SK-N-SH treated with all-trans-retinoic acid at 6 μM for 48 hours (cell line): ENCODE results near the gene CALM3.

Experiments
- ATAC-seq: fragments of 200-7000 bp; cut with Tn5 transposase; 3 replicates; pipeline ENCODE4 v1.9.1; 2020; ENCODE audit warnings: mild to moderate bottlenecking, moderate library complexity
- ARNTL ChIP-seq: fragments of 450-650 bp; formaldehyde crosslinking; IDR thresholded peaks from 2 replicates; pipeline ENCODE4 v1.5.0; 2020; ENCODE audit warnings: low read depth, mild to moderate bottlenecking, moderate library complexity, borderline replicate concordance
- BACH2 ChIP-seq: fragments of 250-450 bp; sonication (Bioruptor Pico); IDR thresholded peaks from 2 replicates; pipeline ENCODE4 v1.9.0; 2021; ENCODE audit warnings: mild to moderate bottlenecking, borderline replicate concordance
- CREB5 ChIP-seq: fragments of 250-450 bp; sonication (Bioruptor Pico); IDR thresholded peaks from 2 replicates; pipeline ENCODE4 v1.5.1; 2020; ENCODE audit warnings: low read depth, mild to moderate bottlenecking, moderate library complexity
- CSDC2 ChIP-seq: fragments of 250-450 bp; sonication (Bioruptor Pico); IDR thresholded peaks from 2 replicates; pipeline ENCODE4 v1.5.0; 2020; ENCODE audit warnings: mild to moderate bottlenecking, moderate library complexity
- ESRRG ChIP-seq: fragments of 250-450 bp; sonication (Bioruptor Pico); IDR thresholded peaks from 2 replicates; pipeline ENCODE4 v1.6.1; 2021; ENCODE audit warnings: mild to moderate bottlenecking
- GLIS3 ChIP-seq: fragments of 250-450 bp; sonication (Bioruptor Pico); IDR thresholded peaks from 2 replicates; pipeline ENCODE4 v1.5.0; 2020; ENCODE audit warnings: mild to moderate bottlenecking, moderate library complexity
- POU6F1 ChIP-seq: fragments of 250-450 bp; sonication (Bioruptor Pico); IDR thresholded peaks from 2 replicates; pipeline ENCODE4 v1.8.0; 2021; ENCODE audit warnings: low read depth, mild to moderate bottlenecking, moderate library complexity, borderline replicate concordance
- PPARA ChIP-seq: fragments of 250-450 bp; sonication (Bioruptor Pico); IDR thresholded peaks from 2 replicates; pipeline ENCODE4 v1.5.0; 2020; ENCODE audit warnings: mild to moderate bottlenecking, borderline replicate concordance
- RARB ChIP-seq: fragments of 250-450 bp; sonication (Bioruptor Pico); IDR thresholded peaks from 2 replicates; pipeline ENCODE4 v1.8.0; 2021; ENCODE audit warnings: mild to moderate bottlenecking, moderate library complexity
- SNAI2 ChIP-seq: fragments of 250-450 bp; sonication (Bioruptor Pico); IDR thresholded peaks from 2 replicates; pipeline ENCODE4 v1.5.0; 2020; ENCODE audit warnings: mild to moderate bottlenecking, moderate library complexity
- TCF4 ChIP-seq: fragments of 250-450 bp; sonication (Bioruptor Pico); IDR thresholded peaks from 2 replicates; pipeline ENCODE4 v1.8.0; 2021; ENCODE audit warnings: mild to moderate bottlenecking, moderate library complexity, borderline replicate concordance
- TOX ChIP-seq: fragments of 250-450 bp; sonication (Bioruptor Pico); IDR thresholded peaks from 2 replicates; pipeline ENCODE4 v1.8.0; 2021; ENCODE audit warnings: mild to moderate bottlenecking, moderate library complexity, borderline replicate concordance
- ZC3H10 ChIP-seq: fragments of 250-450 bp; sonication (Bioruptor Pico); IDR thresholded peaks from 2 replicates; pipeline ENCODE4 v1.5.1; 2021; ENCODE audit warnings: mild to moderate bottlenecking, moderate library complexity
- ZFP3 ChIP-seq: fragments of 250-450 bp; sonication (Bioruptor Pico); IDR thresholded peaks from 2 replicates; pipeline ENCODE4 v1.5.0; 2020; ENCODE audit warnings: mild to moderate bottlenecking, moderate library complexity
- ZFP30 ChIP-seq: fragments of 450-650 bp; formaldehyde crosslinking; IDR thresholded peaks from 2 replicates; pipeline ENCODE4 v1.5.0; 2022; ENCODE audit warnings: mild to moderate bottlenecking, moderate library complexity
- ZNF70 ChIP-seq: fragments of 450-650 bp; formaldehyde crosslinking; IDR thresholded peaks from 2 replicates; pipeline ENCODE4 v1.5.0; 2020; ENCODE audit warnings: mild to moderate bottlenecking, moderate library complexity
- ZNF8 ChIP-seq: fragments of 450-650 bp; formaldehyde crosslinking; IDR thresholded peaks from 2 replicates; pipeline ENCODE4 v1.5.0; 2020; ENCODE audit warnings: mild to moderate bottlenecking, moderate library complexity
- TF ChIP-seq, protein P1 (sequence below): fragments of 250-450 bp; sonication (Bioruptor Pico); IDR thresholded peaks from 2 replicates; pipeline ENCODE4 v1.5.0; 2020; ENCODE audit warnings: mild to moderate bottlenecking, moderate library complexity

Gene CALM3

DNA sequence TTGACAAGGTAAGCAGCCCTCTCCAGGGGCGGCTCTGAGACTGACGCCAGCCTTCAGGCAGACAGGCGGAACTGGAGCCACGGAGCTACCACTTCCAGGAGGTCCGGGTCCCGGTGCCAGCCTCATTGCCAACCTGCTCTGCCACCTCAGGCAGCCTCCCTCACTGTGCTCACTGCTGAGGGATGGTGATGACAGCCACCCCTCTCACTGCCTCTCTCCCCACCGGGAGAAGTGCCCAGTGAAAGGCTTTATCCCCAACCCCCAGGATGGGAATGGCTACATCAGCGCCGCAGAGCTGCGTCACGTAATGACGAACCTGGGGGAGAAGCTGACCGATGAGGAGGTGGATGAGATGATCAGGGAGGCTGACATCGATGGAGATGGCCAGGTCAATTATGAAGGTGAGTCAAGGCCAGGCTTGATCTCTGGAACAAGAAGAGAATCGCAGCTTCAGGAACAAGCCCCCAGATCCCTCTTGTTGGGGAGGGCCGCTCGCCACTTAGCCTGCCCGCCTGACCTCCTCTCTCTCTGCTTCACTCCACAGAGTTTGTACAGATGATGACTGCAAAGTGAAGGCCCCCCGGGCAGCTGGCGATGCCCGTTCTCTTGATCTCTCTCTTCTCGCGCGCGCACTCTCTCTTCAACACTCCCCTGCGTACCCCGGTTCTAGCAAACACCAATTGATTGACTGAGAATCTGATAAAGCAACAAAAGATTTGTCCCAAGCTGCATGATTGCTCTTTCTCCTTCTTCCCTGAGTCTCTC is 7.6 kb downstream of the CALM3 start:
- TF ChIP-seq TOX (CRISPR knock-in tag) (no peak), ZNF70 (CRISPR knock-in tag) (no peak), ZC3H10 (CRISPR knock-in tag) (no peak), POU6F1 (CRISPR knock-in tag) (no peak)

DNA sequence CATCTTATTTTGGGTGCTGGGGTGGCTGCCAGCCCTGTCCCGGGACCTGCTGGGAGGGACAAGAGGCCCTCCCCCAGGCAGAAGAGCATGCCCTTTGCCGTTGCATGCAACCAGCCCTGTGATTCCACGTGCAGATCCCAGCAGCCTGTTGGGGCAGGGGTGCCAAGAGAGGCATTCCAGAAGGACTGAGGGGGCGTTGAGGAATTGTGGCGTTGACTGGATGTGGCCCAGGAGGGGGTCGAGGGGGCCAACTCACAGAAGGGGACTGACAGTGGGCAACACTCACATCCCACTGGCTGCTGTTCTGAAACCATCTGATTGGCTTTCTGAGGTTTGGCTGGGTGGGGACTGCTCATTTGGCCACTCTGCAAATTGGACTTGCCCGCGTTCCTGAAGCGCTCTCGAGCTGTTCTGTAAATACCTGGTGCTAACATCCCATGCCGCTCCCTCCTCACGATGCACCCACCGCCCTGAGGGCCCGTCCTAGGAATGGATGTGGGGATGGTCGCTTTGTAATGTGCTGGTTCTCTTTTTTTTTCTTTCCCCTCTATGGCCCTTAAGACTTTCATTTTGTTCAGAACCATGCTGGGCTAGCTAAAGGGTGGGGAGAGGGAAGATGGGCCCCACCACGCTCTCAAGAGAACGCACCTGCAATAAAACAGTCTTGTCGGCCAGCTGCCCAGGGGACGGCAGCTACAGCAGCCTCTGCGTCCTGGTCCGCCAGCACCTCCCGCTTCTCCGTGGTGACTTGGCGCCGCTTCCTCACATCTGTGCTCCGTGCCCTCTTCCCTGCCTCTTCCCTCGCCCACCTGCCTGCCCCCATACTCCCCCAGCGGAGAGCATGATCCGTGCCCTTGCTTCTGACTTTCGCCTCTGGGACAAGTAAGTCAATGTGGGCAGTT is 8.6 kb downstream of the CALM3 start:
- no peak for TF ChIP-seq SNAI2
- ATAC-seq, result no peak

More for the DNA sequence above, 7.6 kb downstream of the CALM3 start:
- ATAC-seq, result no peak

DNA sequence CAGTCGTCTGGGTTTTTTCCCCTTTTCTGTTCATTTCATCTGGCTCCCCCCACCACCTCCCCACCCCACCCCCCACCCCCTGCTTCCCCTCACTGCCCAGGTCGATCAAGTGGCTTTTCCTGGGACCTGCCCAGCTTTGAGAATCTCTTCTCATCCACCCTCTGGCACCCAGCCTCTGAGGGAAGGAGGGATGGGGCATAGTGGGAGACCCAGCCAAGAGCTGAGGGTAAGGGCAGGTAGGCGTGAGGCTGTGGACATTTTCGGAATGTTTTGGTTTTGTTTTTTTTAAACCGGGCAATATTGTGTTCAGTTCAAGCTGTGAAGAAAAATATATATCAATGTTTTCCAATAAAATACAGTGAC is 9.3 kb downstream of the CALM3 start:
- no peak for TF ChIP-seq BACH2
- no peak for TF ChIP-seq GLIS3 (CRISPR knock-in tag)
- TF ChIP-seq ARNTL (CRISPR knock-in tag), result no peak
- no peak for TF ChIP-seq RARB (CRISPR knock-in tag)
- no peak for TF ChIP-seq POU6F1 (CRISPR knock-in tag)
- no peak for TF ChIP-seq ZNF70 (CRISPR knock-in tag)
- TF ChIP-seq ZFP30, result no peak
- no peak for TF ChIP-seq ESRRG (CRISPR knock-in tag)
- no peak for TF ChIP-seq TCF4 (CRISPR knock-in tag)
- TF ChIP-seq ZNF8 (CRISPR knock-in tag), result no peak
- TF ChIP-seq TOX (CRISPR knock-in tag), result no peak
- no peak for ATAC-seq

- no peak for TF ChIP-seq ZFP30
- no peak for TF ChIP-seq TOX (CRISPR knock-in tag)
- TF ChIP-seq ZFP3 (CRISPR knock-in tag), result no peak
- no peak for TF ChIP-seq CSDC2 (CRISPR knock-in tag)
- TF ChIP-seq, protein P1, sequence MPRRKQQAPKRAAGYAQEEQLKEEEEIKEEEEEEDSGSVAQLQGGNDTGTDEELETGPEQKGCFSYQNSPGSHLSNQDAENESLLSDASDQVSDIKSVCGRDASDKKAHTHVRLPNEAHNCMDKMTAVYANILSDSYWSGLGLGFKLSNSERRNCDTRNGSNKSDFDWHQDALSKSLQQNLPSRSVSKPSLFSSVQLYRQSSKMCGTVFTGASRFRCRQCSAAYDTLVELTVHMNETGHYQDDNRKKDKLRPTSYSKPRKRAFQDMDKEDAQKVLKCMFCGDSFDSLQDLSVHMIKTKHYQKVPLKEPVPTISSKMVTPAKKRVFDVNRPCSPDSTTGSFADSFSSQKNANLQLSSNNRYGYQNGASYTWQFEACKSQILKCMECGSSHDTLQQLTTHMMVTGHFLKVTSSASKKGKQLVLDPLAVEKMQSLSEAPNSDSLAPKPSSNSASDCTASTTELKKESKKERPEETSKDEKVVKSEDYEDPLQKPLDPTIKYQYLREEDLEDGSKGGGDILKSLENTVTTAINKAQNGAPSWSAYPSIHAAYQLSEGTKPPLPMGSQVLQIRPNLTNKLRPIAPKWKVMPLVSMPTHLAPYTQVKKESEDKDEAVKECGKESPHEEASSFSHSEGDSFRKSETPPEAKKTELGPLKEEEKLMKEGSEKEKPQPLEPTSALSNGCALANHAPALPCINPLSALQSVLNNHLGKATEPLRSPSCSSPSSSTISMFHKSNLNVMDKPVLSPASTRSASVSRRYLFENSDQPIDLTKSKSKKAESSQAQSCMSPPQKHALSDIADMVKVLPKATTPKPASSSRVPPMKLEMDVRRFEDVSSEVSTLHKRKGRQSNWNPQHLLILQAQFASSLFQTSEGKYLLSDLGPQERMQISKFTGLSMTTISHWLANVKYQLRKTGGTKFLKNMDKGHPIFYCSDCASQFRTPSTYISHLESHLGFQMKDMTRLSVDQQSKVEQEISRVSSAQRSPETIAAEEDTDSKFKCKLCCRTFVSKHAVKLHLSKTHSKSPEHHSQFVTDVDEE (CRISPR knock-in tag), result no peak
- TF ChIP-seq CREB5, result no peak
- TF ChIP-seq ZNF8 (CRISPR knock-in tag), result no peak
- TF ChIP-seq PPARA (CRISPR knock-in tag), result no peak
- TF ChIP-seq GLIS3 (CRISPR knock-in tag), result no peak
- no peak for TF ChIP-seq ZNF70 (CRISPR knock-in tag)
- no peak for TF ChIP-seq SNAI2
- no peak for TF ChIP-seq POU6F1 (CRISPR knock-in tag)
- TF ChIP-seq, all 23 proteins: peak for 0
- no peak for ATAC-seq
Observed at GRCh38 chr19:46610851-46611770, 10.0 kb downstream of the CALM3 start.
